Hepatocyte (in vitro differentiated cells): Measurements from ENCODE around the gene TRPT1.

ENCODE experiments used
- CTCF ChIP-seq: fragments of 200-600 bp; sonication (generic); IDR thresholded peaks from 2 replicates; pipeline ENCODE4 v1.5.1; 2016; ENCODE audit warnings: antibody characterized with exemption, mild to moderate bottlenecking; ENCODE audit not compliant: poor library complexity
- EZH2phosphoT487 ChIP-seq: fragments of 200-600 bp; sonication (generic); IDR thresholded peaks from one replicate; pipeline ENCODE4 v1.6.1; 2018; ENCODE audit warnings: antibody characterized with exemption, mild to moderate bottlenecking, low read depth, moderate library complexity; ENCODE audit not compliant: unreplicated experiment, severe bottlenecking

- TF ChIP-seq CTCF = no peak
- TF ChIP-seq EZH2phosphoT487 = no peak
Measured at GRCh38 chr11:64241491-64242374, 15.7 kb upstream of the TRPT1 start.
